ENCODE data around the gene GALNT9. TPM values are rescaled to one million over a fixed set of nuclear protein-coding genes. Genes with fewer than 3 reads are reported as not detected.

The GALNT9 gene
- polyA plus RNA-seq, 1 of the 3 experiments (the other 2 are of a cell fraction) = not detected

GRCh38 chr12:132204063-132204792 lies 125.2 kb downstream of the GALNT9 start (continued):
- TF ChIP-seq ELF1 (IDR thresholded peaks at IDR 0.05) = no peak
- TF ChIP-seq SIN3A (IDR thresholded peaks at IDR 0.05; ENCODE audit: borderline replicate concordance, low read depth, low read length) = no peak
- no peak for TF ChIP-seq TCF12 (IDR thresholded peaks at IDR 0.05)
- no peak for TF ChIP-seq FOXJ3 (CRISPR knock-in tag; IDR thresholded peaks at IDR 0.05)
- no peak for TF ChIP-seq FOXM1 (IDR thresholded peaks at IDR 0.05; ENCODE audit: low read depth)
- TF ChIP-seq TAF1 (IDR thresholded peaks at IDR 0.05; ENCODE audit: borderline replicate concordance, low read depth, low read length) = no peak

- ChIA-PET CTCF (interaction anchor here (0.9 kb wide), 1 partner anchor 16 kb away, joined by 3 read pairs; no protein-coding TSS in a partner anchor), POLR2A (no interaction called here)
- Histone ChIP-seq H2AFZ (ENCODE audit: low read depth) (no peak overlapping the region), H3K4me2 (no peak overlapping the region), H3F3A (replicated peaks; ENCODE audit: insufficient read depth) (no peaks in the 10 kb centered on the region), H3K9ac (no peak overlapping the region), H3K4me1 (ENCODE audit: control insufficient read depth in 1 of 2, insufficient read depth in 2 of 2, low read depth in 1 of 2, low read length in 1 of 2) (no peaks in the 10 kb centered on the region), H3K36me3 (replicated peaks in 1 of 2; ENCODE audit: control insufficient read depth in 1 of 2, insufficient read depth in 2 of 2, low read length in 1 of 2) (no peaks in the 10 kb centered on the region), H3K4me3 (ENCODE audit: low read depth in 2 of 2, low read length in 1 of 2) (no peak overlapping the region), H3K9me3 (no peaks in the 10 kb centered on the region), H3K27me3 (ENCODE audit: insufficient read depth) (peaks cover 98% of the 10 kb centered on the region), H4K20me1 (ENCODE audit: insufficient read depth) (no peaks in the 10 kb centered on the region), H3K27ac (ENCODE audit: low read depth in 2 of 2, low read length in 1 of 2) (no peak overlapping the region), H3K9me2 (no peaks in the 10 kb centered on the region), H3K79me2 (ENCODE audit: insufficient read depth) (no peaks in the 10 kb centered on the region)
- no peak for DNase-seq
- WGBS (ENCODE audit: low lambda C conversion rate) = 14% methylated on average over 12 of the region's 42 CpGs
- TF ChIP-seq EP300 (IDR thresholded peaks at IDR 0.05; ENCODE audit: borderline replicate concordance in 1 of 2, low read depth in 1 of 2, low read length in 1 of 2) = no peak
- no peak for TF ChIP-seq IRF3 (IDR thresholded peaks at IDR 0.05; ENCODE audit: low read depth, low read length)
- no peak for TF ChIP-seq GABPA (IDR thresholded peaks at IDR 0.05; ENCODE audit: low read depth)
- TF ChIP-seq GATA2 (CRISPR knock-in tag; IDR thresholded peaks at IDR 0.05) = no peak
- TF ChIP-seq YY1 (IDR thresholded peaks at IDR 0.05; ENCODE audit: low read depth) = no peak
- no peak for TF ChIP-seq ELF1 (IDR thresholded peaks at IDR 0.05)
- no peak for TF ChIP-seq FOSL2 (IDR thresholded peaks at IDR 0.05; ENCODE audit: borderline replicate concordance, low read depth)
- no peak for TF ChIP-seq TEAD4 (IDR thresholded peaks at IDR 0.05; ENCODE audit: borderline replicate concordance, insufficient read depth)
- no peak for TF ChIP-seq MAX (IDR thresholded peaks at IDR 0.05; ENCODE audit: low read depth)
- TF ChIP-seq RXRA (IDR thresholded peaks at IDR 0.05; ENCODE audit: borderline replicate concordance, low read depth) = no peak
- no peak for TF ChIP-seq EZH2phosphoT487 (IDR thresholded peaks at IDR 0.05; ENCODE audit: borderline replicate concordance, low read depth)
These were observed 126.3 kb downstream of the GALNT9 start for GRCh38 chr12:132202929-132203721.

Data from SK-N-SH (cell line).